Natural killer cell (primary cell): Measurements from ENCODE around the gene DLX4. TPM values are rescaled to one million over a fixed set of nuclear protein-coding genes. Genes with fewer than 3 reads are reported as not detected.

Source experiments
- ATAC-seq, 3 donors: fragments of 150-1000 bp in 2 of 3; fragments of 200-7000 bp in 1 of 3; cut with Tn5 transposase; 1 replicate in 1 of 3; 2 replicates in 2 of 3; pipeline ENCODE4 v1.10.0; 2021; ENCODE audit warnings: mild to moderate bottlenecking in 2 of 3, moderate library complexity in 2 of 3
- DNase-seq, 2 donors: peaks; one replicate each; pipeline versions ENCODE4 v3.0.0 to v3.0.0-alpha.2; 2013 to 2021; ENCODE audit warnings: mixed read lengths in 1 of 2
- H3K27ac ChIP-seq: one replicate; pipeline ENCODE4 v1.5.1; 2013; ENCODE audit warnings: mild to moderate bottlenecking, low read length
- H3K27me3 ChIP-seq: one replicate; pipeline ENCODE4 v1.6.1; 2013; ENCODE audit warnings: low read length; ENCODE audit not compliant: control insufficient read depth, insufficient read depth
- H3K36me3 ChIP-seq: one replicate; pipeline ENCODE4 v1.6.1; 2013; ENCODE audit warnings: low read length; ENCODE audit not compliant: control insufficient read depth, insufficient read depth
- H3K4me1 ChIP-seq: one replicate; pipeline ENCODE4 v1.6.1; 2013; ENCODE audit warnings: low read length; ENCODE audit not compliant: control insufficient read depth, insufficient read depth
- H3K4me3 ChIP-seq: one replicate; pipeline ENCODE4 v1.5.1; 2013; ENCODE audit warnings: low read length
- H3K9me3 ChIP-seq: one replicate; pipeline ENCODE4 v1.6.1; 2013; ENCODE audit warnings: low read length; ENCODE audit not compliant: control insufficient read depth, insufficient read depth
- H3K27ac Mint-ChIP-seq, 2 donors: one replicate each; pipeline ENCODE4 v1.8.0; 2022; ENCODE audit warnings: mild to moderate bottlenecking in 2 of 2, mixed read lengths in 2 of 2, moderate library complexity in 1 of 2
- H3K27me3 Mint-ChIP-seq, 2 donors: one replicate each; pipeline ENCODE4 v1.8.0; 2022; ENCODE audit warnings: low read depth in 2 of 2, mixed read lengths in 2 of 2
- H3K36me3 Mint-ChIP-seq: one replicate; pipeline ENCODE4 v1.8.0; 2022; ENCODE audit warnings: mixed read lengths
- H3K4me1 Mint-ChIP-seq, 2 donors: one replicate each; pipeline ENCODE4 v1.8.0; 2022; ENCODE audit warnings: mixed read lengths in 2 of 2
- H3K4me3 Mint-ChIP-seq: one replicate; pipeline ENCODE4 v1.8.0; 2022; ENCODE audit warnings: mild to moderate bottlenecking, moderate library complexity, mixed read lengths
- H3K9me3 Mint-ChIP-seq, 2 donors: one replicate each; pipeline ENCODE4 v1.8.0; 2022; ENCODE audit warnings: mixed read lengths in 2 of 2
- WGBS: methylation state at CpG from one replicate; pipeline ENCODE4 v1.1.7; 2013; ENCODE audit warnings: missing lambda C conversion rate; ENCODE audit not compliant: insufficient coverage; 5-methylcytosine and 5-hydroxymethylcytosine counted together
- intact Hi-C: fragments of 100-400 bp; cut with micrococcal nuclease; formaldehyde crosslinking; loops from one replicate; pipeline ENCODE4 v1.14.2; 2022
- total RNA-seq, 4 donors: library from RNA; stranded (reverse); fragments of 120-200 nt in 1 of 4; gene quantifications; one replicate each; pipeline versions ENCODE4 v1.2.3 to v1.2.4, GENCODE V29; 2013 to 2022
- TF ChIP-seq, protein P1 (sequence below): fragments of 200-600 bp; IDR thresholded peaks from one replicate; pipeline ENCODE4 v1.8.0; 2022; ENCODE audit warnings: antibody characterized with exemption

DLX4 gene
- total RNA-seq, 3 donors from 2014 or later (not counting 1 experiment from before 2014, with no cell fraction given): 0.35 to 1.1 TPM; not detected in 1

- Mint-ChIP-seq H3K9me3 (no peaks in the 10 kb centered on the region), H3K4me3 (no peak overlapping the region), H3K4me1 (no peaks in the 10 kb centered on the region), H3K27me3 (peaks cover 19 to 29% of the 10 kb centered on the region in 2 donors), H3K27ac (no peak overlapping the region), H3K36me3 (no peaks in the 10 kb centered on the region)
- ATAC-seq (no peak), DNase-seq (no peak)
- intact Hi-C loops: no loop called here
- Histone ChIP-seq H3K9me3 (no peaks in the 10 kb centered on the region), H3K4me1 (no peaks in the 10 kb centered on the region), H3K36me3 (no peaks in the 10 kb centered on the region), H3K27ac (no peak overlapping the region), H3K27me3 (no peaks in the 10 kb centered on the region), H3K4me3 (no peak overlapping the region)
- TF ChIP-seq, protein P1, sequence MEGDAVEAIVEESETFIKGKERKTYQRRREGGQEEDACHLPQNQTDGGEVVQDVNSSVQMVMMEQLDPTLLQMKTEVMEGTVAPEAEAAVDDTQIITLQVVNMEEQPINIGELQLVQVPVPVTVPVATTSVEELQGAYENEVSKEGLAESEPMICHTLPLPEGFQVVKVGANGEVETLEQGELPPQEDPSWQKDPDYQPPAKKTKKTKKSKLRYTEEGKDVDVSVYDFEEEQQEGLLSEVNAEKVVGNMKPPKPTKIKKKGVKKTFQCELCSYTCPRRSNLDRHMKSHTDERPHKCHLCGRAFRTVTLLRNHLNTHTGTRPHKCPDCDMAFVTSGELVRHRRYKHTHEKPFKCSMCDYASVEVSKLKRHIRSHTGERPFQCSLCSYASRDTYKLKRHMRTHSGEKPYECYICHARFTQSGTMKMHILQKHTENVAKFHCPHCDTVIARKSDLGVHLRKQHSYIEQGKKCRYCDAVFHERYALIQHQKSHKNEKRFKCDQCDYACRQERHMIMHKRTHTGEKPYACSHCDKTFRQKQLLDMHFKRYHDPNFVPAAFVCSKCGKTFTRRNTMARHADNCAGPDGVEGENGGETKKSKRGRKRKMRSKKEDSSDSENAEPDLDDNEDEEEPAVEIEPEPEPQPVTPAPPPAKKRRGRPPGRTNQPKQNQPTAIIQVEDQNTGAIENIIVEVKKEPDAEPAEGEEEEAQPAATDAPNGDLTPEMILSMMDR: no peak
- 22% methylated on average over 16 of the region's 16 CpGs for WGBS
These were observed 37.4 kb upstream of the DLX4 start for GRCh38 chr17:49931416-49932137.

DNA sequence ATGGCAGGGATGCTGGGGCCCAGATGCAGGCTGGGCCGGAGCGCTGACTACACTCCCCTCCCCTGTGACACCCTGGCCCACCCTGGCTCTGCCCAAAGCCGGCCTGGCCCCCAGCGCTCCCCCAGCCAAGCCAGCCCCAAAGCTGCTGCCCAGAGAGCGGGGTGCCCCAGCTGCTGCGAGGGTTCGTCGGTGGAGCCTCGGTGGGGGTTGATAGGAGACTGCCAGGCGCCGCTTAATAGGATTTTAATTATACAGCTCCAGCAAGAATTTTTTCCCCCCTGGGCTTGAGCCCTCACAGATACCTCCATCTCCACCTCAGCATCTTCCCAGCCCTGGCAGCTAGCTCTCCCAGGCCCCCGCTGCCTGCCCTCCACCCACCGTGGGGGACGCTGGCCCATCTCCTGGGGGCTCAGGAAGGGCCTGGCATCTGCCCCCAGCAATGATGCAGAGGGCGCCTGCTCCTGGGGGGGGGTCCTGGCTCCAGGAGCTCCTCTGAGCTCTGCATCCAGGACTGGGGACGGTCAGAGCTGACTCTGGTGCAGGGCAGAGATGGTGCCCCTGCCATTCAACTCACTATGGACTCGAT lies 36.8 kb upstream of the DLX4 start:
- WGBS: 79% methylated on average over 17 of the region's 17 CpGs
- no peak for ATAC-seq

GRCh38 chr17:49932901-49933300 lies 36.1 kb upstream of the DLX4 start:
- Mint-ChIP-seq H3K27me3 (peaks cover 21 to 27% of the 10 kb centered on the region in 2 donors), H3K9me3 (no peaks in the 10 kb centered on the region), H3K4me1 (no peaks in the 10 kb centered on the region), H3K36me3 (no peaks in the 10 kb centered on the region), H3K4me3 (no peak overlapping the region), H3K27ac (no peak overlapping the region)
- 92% methylated on average over 6 of the region's 6 CpGs for WGBS
- DNase-seq (no peak), ATAC-seq (no peak)
- Histone ChIP-seq H3K27ac (no peak overlapping the region), H3K9me3 (no peaks in the 10 kb centered on the region), H3K36me3 (no peaks in the 10 kb centered on the region), H3K4me3 (no peak overlapping the region), H3K4me1 (no peaks in the 10 kb centered on the region), H3K27me3 (no peaks in the 10 kb centered on the region)
- intact Hi-C loops: no loop called here
- TF ChIP-seq, protein P1: no peak

More for the DNA sequence above, 36.8 kb upstream of the DLX4 start:
- H3K9me3 ChIP-seq: no peaks in the 10 kb centered on the region
- peaks cover 21 to 27% of the 10 kb centered on the region in 2 donors for H3K27me3 Mint-ChIP-seq
- H3K27me3 ChIP-seq: no peaks in the 10 kb centered on the region
- H3K4me1 Mint-ChIP-seq: no peaks in the 10 kb centered on the region
- intact Hi-C loops: no loop called here
- no peaks in the 10 kb centered on the region for H3K36me3 Mint-ChIP-seq
- H3K36me3 ChIP-seq: no peaks in the 10 kb centered on the region
- no peaks in the 10 kb centered on the region for H3K4me1 ChIP-seq
- no peak overlapping the region for H3K27ac Mint-ChIP-seq
- H3K4me3 ChIP-seq: no peak overlapping the region
- TF ChIP-seq, protein P1: no peak
- DNase-seq: no peak
- no peak overlapping the region for H3K4me3 Mint-ChIP-seq
- no peaks in the 10 kb centered on the region for H3K9me3 Mint-ChIP-seq
- H3K27ac ChIP-seq: no peak overlapping the region
